IgD-negative memory B cell (primary cell): Measurements from ENCODE around the gene VPS25. TPM values are rescaled to one million over a fixed set of nuclear protein-coding genes. Genes with fewer than 3 reads are reported as not detected.

ENCODE experiments used
- polyA plus RNA-seq: library from polyadenylated mRNA; unstranded; fragments of 300-500 nt; fragmentation: Illumina TruSeq; gene quantifications from one replicate; pipeline ENCODE4 v1.2.3, GENCODE V29; 2021

The VPS25 gene
- polyA plus RNA-seq, 1 donor from 2014 or later = 45.6 TPM

Other genes starting within 250 kb of the VPS25 start
- gene NAGLU, start 237.2 kb upstream of the VPS25 start, polyA plus RNA-seq = 14.4 TPM
- gene HSD17B1, start 220.5 kb upstream of the VPS25 start, polyA plus RNA-seq = 0.39 TPM
- 64.9 TPM for gene COASY, start 211.3 kb upstream of the VPS25 start, polyA plus RNA-seq
- 44.8 TPM for gene MLX, start 206.3 kb upstream of the VPS25 start, polyA plus RNA-seq
- 2.9 TPM for gene PSMC3IP, start 195.7 kb upstream of the VPS25 start, polyA plus RNA-seq
- 105 TPM for gene RETREG3, start 164.1 kb upstream of the VPS25 start, polyA plus RNA-seq
- gene TUBG1, start 163.8 kb upstream of the VPS25 start, polyA plus RNA-seq = 11.8 TPM
- gene TUBG2, start 114.2 kb upstream of the VPS25 start, polyA plus RNA-seq = 2.5 TPM
- gene PLEKHH3, start 96.5 kb upstream of the VPS25 start, polyA plus RNA-seq = 1.1 TPM
- gene CCR10, start 91.6 kb upstream of the VPS25 start, polyA plus RNA-seq = 2.1 TPM
- gene CNTNAP1, start 90.9 kb upstream of the VPS25 start, polyA plus RNA-seq = 1.1 TPM
- 37.4 TPM for gene EZH1, start 28.4 kb upstream of the VPS25 start, polyA plus RNA-seq
- not detected for gene RAMP2, start 12.2 kb upstream of the VPS25 start, polyA plus RNA-seq
- gene WNK4, start 7.2 kb downstream of the VPS25 start, polyA plus RNA-seq = not detected
- 117 TPM for gene COA3, start 25.3 kb downstream of the VPS25 start, polyA plus RNA-seq
- 0.41 TPM for gene CNTD1, start 25.4 kb downstream of the VPS25 start, polyA plus RNA-seq
- 136 TPM for gene BECN1, start 50.8 kb downstream of the VPS25 start, polyA plus RNA-seq
- gene PSME3, start 59.9 kb downstream of the VPS25 start, polyA plus RNA-seq = 116 TPM
- gene AOC2, start 71.1 kb downstream of the VPS25 start, polyA plus RNA-seq = not detected
- gene AOC3, start 77.8 kb downstream of the VPS25 start, polyA plus RNA-seq = not detected
- gene G6PC1, start 127.3 kb downstream of the VPS25 start, polyA plus RNA-seq = not detected
- gene AARSD1, start 191.0 kb downstream of the VPS25 start, polyA plus RNA-seq = 48.9 TPM
- 1.4 TPM for gene PTGES3L, start 206.6 kb downstream of the VPS25 start, polyA plus RNA-seq
- 24.0 TPM for gene RUNDC1, start 207.1 kb downstream of the VPS25 start, polyA plus RNA-seq
- gene RPL27, start 225.0 kb downstream of the VPS25 start, polyA plus RNA-seq = 2,481 TPM
- gene IFI35, start 233.3 kb downstream of the VPS25 start, polyA plus RNA-seq = 63.7 TPM
- 47.6 TPM for gene VAT1, start 248.9 kb downstream of the VPS25 start, polyA plus RNA-seq